DMS153 treated with DMSO at 0.1 percent for 48 hours (cell line): ENCODE measurements around the gene CHST8.

Source experiments
- DNase-seq: peaks from one replicate; lab custom pipeline; 2025; ENCODE audit not compliant: unreplicated experiment; lab: John Stamatoyannopoulos, UW

The CHST8 gene

DNA sequence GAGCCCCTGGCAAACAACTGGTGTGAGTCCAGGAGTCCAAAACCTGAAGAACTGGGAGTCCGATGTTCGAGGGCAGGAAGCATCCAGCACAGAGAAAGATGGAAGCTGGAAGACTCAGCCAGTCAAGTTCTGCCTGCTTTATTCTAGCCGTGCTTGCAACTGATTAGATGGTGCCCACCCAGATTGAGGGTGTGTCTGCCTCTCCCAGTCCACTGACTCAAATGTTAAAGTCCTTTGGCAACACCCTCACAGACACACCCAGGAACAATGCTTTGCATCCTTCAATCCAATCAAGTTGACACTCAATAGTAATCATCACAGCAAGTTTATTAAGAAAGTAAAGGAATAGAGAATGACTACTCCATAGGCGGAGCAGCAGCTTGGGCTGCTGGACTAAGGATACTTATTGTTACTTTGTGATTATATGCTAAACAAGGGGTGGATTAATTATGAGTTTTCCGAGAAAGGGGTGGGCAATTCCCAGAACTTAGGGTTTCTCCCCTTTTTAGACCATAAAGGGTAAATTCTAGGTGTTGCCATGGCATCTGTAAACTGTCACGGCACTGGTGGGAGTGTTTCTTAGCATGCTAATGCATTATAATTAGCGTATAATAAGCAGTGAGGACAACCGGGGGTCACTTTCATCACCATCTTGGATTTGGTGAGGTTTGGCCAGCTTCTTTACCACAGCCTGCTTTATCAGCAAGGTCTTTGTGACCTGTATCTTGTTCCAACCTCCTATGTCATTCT is 109.3 kb downstream of the CHST8 start:
- DNase-seq: no peak

DNA sequence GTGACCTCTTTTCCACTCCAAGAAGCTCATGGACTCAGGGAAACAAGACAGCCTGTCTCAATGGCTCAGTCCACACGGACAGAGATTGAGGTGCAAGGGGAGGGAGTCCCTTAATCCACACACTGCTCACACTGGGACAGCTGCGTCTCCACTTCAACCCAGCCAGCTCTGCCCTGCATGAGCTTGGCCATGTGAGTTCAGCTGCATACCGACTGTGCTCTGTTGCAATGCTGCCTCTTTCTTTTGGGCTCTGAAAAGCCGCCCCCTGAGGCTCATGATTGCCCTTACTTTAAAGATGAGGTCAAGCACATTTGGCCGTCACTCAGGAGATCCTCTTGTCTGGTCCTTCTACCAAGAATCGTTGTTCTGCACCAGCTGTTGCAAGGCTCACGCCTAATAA is 110.1 kb downstream of the CHST8 start:
- no peak for DNase-seq

DNA sequence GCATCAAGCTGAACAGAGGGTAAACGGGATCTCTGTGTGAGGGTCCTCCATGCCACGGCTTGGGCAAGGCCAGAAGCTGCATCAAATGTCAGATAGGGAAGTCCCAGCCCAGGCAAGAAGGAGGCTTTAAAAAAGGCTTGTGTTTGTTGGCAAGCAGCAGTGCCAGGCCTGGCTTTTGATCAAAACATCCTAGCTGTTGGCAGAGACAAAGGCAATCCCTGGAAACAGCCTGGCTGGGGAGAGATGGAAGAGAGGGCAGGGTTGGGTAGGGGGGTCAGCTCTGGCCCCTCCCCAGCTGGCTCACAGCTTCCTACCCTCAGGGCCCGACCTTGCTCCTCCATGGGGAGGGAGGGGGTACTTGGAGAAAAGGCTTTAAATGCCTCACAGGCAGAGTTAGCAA is 113.2 kb downstream of the CHST8 start:
- DNase-seq: no peak

DNA sequence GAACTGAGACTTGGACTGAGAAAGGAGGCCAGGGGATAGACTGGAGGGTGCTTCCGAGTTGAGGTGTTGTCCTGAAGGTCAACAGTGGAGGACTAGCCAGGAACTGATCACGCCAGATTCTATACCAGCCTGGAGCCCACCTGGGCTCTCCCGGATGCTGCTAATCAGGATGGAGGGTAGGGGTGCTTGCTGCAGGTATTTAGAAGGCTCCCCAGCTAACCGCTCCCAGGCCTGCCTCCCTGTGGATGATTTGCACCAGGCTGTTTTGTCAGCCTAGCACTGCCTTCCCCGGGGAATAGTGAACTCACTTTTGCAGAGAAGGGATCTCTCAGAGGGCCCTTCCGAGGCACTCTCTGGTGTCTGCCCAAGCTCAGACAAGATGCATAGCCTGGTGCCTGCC is 114.4 kb downstream of the CHST8 start:
- DNase-seq: no peak

DNA sequence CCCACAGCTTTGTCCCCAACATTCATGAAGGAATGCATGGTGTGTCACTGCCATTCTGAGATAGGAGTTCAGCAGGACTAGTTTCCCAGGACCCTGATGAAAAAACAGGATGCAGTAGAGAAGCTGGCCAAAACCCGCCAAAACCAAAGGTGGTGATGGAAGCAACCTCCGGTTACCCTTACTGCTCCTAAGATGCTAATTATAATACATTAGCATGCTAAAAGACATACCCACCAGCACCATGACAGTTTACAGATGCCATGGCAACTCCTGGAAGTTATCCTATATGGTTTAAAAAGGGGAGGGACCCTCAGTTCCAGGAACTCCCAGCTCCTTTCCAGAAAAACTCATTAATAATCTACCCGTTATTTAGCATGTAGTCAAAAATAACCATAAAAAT is 115.0 kb downstream of the CHST8 start:
- DNase-seq: no peak

DNA sequence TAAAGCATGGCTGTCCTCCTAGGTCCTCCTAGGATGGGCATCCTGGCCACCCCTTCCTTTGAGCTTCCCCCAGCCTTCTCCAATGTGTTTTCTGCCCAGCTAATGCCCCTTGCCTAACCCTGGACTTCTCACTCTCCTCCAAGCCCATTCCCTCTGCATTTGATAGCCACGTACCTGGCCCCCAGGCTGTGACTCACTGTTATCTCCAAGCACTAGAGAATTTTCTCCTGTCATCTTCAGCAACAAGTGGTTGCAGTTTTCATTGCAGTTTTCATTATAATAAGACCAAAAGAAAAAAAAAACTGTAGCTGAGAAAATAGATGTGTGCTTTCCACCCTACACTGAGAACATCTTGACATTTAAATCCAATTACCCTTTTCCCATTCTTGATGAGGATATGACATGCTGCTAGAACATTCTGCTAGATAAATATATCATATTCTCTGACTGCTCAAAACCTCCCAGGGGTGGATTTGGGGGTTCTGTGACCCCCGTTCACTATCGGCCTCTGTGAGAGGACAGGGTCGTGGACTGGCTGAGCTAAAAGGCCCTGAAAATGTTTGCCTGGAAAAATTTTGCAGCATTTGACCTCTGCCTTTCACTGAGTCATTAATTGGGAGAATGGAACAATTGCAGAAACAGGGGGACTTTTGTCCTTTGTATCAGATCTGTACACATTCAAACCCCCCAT is 116.1 kb downstream of the CHST8 start:
- no peak for DNase-seq

DNA sequence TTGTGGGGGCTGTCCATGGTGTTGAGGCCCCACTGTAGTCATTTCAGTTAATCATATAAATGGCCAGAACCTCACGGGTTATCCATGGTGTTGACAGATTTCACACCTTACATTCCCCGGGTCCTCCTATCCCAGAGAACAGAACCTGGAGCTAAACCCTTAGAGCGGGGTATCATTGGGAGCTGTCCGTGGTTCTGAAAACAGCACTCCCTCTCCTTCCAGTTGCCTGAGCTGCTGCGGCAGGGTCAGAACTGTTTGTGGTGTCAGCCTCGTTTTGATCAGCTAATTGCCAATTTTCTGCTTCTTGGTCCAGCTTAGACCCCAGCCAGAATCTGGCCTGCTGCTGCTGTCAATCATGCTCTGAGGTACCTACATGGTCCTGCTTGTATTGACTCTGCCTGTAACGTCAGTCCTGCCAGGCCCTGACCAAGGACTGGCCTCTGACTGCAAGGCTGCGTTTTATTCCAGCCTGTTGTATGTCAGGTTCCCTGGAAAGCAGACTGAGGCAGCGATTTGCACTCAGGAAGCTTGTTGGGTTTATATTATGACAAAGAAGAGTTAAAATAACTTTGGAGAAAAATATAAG is 119.2 kb downstream of the CHST8 start:
- no peak for DNase-seq

DNA sequence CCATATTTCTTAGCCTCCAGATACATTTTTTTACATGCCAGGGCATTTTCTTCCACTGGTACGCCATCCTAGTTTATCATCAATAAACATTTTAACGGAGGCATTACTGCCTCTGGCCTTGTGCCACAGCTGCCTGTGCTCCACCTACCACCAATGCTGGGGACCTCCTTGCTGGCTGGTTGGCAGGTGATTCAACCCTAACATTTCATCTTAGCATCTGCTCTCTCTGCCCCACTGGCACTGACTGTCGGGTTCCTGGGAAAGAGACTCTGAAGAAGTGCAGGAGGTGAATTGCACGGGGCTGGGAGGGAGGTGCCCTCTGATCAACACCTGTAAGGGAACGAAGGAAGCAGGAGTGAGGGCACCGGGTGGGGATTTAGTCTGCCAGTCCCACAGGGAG is 123.5 kb downstream of the CHST8 start:
- DNase-seq: no peak

DNA sequence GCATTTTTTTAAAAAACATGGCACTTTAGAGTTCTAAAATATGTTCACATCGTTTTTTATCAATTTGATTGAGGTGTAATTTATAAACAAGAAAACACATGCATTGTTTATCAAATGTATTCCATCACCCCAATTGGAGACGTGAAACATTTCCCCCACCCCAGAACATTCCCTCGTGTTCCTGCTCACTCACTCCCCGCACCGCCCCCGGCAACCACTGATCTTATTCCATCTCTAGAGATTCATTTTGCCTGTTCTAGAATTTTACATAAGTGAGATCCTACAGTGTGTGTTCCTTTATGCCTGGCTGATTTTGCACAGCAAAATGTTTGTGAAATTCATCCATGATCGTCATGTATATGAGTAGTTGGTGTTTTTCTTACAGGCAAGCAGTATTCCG is 124.4 kb downstream of the CHST8 start:
- no peak for DNase-seq

DNA sequence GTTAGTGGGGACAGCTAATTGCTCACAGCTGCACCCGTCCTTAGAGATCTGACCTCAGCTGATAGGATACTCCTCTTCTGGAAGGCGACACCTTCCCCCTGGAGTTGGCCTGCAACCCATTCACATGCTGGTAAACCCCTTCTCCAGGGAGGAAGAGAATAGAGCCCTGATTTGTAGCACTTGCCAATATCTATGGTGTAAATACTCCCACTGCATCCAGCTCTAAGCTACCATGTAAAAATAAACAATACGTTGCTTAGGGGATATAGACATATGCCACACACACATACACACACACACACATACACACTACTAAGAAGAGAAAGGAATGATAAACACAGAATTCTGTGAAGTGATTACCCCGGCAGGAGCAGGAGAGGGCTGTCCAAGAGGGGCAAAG is 125.5 kb downstream of the CHST8 start:
- no peak for DNase-seq

DNA sequence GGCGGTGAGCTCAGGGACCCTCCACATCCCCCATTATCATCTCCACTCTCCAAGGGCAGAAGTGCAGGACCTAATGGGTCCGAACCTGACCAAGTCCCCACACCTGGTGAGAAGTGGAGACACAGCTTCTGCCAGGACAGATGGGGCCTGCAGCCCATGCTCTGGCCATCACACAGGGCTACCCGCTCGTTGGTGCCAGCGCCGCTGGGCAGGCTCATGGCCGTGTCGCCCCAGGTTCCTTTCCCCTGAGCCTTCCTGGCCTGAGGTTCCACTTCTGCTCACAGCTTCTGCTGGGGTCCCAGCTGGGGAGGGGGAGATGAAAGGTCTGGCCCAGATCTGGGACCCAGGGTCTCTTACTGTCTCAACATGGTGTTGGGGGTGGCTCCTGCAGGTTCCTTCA is 126.5 kb downstream of the CHST8 start:
- DNase-seq: no peak

DNA sequence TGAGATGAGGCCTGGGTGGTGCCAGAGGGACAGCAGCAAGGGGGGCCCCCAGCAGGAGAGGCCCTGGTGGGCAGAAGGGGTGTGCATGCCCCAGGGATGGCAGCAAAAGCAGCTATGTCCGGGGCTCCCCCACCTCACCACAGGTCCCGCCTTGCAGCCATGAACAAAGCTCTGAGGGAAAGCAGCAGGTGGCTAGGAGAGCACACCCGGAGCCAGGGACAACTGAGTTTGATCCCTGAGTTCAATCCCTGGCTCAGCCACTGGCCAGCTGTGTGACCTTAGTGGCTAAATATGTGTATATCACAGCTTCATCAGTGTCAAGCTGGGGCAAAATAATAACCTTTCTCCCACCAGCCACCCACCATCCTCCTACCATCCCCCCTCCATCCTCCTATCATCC is 127.3 kb downstream of the CHST8 start:
- DNase-seq: no peak

DNA sequence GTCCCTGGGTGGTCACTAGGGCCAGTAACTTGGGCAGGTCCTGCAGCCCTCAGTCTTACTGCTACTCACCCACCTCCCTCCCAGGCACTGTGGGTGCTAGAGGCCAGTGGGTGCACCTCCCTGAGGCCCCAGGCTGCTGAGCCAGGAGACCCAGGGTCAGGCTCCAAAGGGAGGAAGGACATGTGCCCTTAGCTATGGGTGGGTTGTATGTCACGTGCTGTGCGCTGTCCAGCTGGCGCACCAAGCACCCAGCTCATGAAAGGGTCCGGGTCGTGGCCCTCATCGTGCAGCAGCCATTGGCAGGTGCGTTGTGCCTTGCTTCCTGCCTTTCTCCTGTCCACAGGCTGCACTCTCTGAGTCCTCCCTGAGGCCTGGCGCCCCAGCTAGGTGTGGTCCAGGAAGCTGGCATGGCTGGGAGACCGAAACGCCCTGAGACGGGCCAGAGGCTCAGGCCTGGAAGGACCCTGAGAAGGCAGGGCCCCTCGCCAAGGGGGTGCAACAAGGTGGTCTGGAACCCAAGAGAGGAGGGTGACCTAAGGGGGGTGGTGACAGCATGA is 127.9 kb downstream of the CHST8 start:
- no peak for DNase-seq

DNA sequence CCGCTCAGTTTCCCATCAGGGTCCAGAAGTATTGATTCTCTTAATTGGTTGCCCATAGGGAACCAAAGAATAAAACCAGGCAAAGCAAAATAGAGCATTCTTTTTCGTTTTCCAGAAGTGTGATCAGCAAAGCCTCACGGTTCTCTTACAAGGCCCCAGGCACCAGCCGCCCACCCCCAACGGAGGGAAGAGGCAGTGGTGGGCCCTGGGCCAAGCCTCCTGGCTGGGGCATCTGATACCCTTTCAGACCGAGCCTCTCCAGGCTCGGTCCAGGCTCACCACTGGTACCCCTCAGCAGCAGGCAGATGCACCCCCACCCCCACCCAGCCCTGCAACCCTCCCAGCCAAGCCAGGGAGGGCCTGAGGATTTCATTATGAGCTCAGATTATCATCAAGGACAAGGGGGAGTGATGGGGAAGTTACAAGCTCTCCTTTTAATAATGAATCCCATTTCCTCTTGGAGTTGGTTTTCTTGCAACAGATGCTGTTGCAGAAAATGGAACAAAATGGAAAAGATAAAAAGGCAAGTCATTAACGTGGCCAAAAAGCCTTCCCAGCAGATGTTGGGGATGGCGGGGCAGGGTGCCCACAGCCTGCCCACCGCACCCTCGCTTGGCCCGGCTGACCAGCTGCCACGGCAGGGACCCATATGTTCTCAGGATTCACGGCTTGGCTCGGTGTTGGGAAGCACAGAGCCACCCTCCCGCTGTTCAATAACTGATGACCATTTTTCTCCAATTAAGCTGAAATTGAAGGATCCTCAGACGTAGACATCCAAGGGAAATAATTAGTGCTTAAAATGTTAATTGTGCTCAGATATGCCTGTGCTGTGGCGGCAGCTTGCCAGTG is 129.1 kb downstream of the CHST8 start:
- no peak for DNase-seq

DNA sequence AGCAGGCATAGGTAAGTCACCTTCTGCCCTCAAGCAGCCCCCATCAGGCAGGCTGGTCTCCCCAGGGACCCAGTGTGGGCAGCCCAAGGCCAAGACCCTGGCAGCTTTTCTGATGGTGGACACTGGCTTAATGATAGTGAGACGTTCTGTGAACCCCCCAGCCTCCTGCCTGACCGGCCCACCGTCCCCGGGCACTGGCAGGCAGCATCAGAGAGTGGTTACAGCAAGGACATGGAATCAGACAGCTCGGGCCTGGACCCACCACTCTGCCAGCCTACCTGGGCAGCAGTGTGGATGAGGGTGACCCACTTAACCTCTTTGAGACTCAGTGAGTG is 129.7 kb downstream of the CHST8 start:
- no peak for DNase-seq

DNA sequence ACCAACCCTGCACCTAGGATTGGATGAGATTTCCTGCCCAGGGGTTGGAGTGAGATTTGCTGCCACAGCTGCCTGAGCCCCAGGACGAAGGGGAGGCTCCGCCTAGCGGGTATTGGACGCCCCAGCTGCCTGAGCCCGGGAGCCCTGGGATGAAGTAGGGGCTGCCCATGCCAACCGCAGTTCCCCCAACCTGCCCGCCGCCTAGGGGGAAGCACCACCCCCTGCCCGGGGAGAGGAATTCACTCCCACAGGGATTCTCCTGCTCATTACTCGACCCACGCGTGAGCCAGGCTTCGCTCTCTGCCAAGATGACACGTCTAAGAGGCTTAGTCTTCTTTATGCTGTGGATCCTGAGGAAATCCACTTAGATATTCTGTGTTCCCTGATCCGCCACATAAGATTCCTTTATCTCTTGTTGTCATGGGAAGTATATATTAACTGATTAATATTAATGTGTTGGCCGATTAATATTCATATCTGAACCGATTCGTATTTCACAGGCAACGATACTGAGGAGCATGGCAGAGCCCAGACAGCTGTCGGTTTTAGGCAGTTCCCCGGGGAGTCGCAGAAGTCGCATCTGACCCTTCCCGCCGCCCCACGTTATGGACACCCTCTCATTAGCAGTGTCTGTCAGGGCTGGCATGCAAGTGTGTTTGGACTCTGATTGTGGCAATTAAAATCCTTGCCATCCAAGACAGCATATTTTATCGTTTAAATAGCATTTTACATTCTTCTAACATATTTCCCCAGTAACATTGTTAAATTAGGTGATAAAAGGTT is 130.5 kb downstream of the CHST8 start:
- DNase-seq: no peak

DNA sequence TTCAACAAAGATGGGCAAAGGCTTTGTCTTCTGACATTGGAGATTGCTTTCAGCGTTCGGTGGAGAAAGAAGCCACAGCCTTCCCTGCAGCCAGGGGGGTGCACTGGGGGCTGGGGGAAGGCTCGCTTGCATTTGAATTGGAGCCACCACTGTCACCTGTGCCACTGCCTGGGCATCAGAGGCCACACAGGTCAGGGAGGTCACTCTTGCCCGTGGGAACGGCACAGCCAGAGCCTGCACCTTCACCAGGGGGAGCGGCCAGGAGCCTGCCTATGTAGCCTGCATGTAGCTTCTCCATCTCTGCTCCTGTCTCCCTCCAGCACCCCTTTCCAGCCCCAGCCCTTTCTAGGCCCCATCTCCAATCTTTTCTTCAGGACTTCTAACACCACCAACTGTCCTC is 131.2 kb downstream of the CHST8 start:
- DNase-seq: no peak

DNA sequence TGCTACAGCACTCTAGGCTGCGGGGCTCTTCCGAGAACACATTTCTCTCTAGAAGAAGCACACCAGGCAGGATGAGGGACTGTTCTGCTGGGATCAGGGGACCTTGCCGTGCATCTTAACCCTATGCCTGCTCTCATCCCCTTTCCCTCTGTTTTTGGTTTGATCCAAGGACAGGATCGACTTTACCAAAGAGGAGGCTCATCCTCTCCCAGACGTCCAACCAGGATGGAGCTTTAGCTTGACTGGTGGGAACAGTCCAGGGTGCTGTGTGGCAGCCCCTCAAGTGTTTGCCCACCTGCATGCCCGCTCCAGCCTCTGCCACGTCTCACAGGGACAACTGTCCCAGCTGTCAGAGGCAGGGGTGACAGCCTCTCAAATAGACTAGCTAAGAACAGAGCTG is 132.6 kb downstream of the CHST8 start:
- DNase-seq: no peak

DNA sequence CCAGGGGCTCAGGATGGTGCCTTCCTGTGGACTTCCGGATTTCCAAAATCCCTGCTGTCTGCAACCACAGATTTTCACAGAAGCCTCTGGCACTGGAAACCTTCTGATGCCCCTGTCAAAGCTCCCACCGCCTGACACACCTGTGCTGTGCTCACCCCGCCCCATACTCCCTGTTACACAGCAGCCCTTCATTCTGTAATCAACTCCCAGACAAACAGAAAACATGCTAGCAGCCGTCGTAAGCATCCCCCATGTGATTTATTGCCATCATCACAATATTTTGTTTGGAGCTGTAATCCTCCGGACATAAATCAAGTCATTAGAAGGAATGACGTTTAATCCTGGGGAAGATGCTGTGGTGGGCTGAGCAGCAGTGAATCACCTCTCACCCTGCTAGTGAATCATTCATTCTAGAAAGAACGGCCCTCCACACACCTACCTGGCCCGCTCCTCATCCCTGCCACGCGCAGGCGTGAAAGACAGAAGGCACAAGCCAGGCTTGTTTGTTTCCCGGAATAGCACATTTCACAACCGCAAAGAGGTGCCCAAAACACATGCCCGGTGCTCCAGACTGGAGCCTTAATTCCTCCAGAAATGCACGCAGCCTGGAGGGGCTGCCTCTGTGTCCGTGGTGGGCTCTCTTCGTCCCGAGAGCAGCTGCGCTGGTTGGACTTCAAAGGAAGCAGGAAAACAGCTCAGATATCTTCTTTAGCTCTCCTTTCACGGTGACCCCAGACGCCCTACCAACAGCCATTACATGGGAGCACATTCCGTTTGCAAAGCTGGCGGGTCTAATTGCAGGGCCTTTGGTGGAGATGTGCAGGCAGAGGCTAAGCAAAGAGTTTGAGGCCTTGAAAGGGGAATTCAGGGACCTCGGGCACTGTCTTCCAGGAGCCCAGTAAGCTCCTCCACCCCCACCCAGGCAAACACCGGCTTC is 133.6 kb downstream of the CHST8 start:
- DNase-seq: no peak

DNA sequence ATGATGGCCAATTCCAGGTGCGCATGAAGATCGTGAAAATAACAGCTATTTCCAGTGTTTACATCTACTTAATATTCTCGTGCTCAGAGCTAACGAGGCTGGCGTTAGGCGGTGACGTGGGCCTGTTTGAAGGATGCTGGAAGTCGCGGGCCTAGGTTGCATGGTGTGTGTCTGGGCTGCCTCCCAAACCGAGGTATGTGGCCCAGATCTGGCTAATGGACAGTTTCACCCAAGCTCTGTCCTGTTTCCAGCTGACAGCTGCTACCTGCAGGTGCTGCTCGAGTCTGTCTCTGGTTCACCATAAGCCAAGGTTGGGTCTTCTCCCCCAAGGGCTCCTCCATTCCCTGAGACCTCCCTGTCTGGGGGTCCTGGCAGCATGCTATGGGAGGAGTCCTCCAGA is 134.4 kb downstream of the CHST8 start:
- no peak for DNase-seq
